WERI-Rb-1 (cell line): Measurements from ENCODE around the gene MOGAT1.

Experiments
- DNase-seq: peaks from one replicate; pipeline ENCODE4 v3.0.0-alpha.2; 2020
- H3K27ac ChIP-seq: fragments of 250-450 bp; sonication (Bioruptor Pico); 2 replicates; pipeline ENCODE4 v1.5.1; 2020; ENCODE audit warnings: mild to moderate bottlenecking, moderate library complexity
- H3K27me3 ChIP-seq: fragments of 250-450 bp; sonication (Bioruptor Pico); 2 replicates; pipeline ENCODE4 v1.5.1; 2021; ENCODE audit warnings: mild to moderate bottlenecking, low read depth, moderate library complexity; ENCODE audit not compliant: insufficient read depth, severe bottlenecking
- H3K36me3 ChIP-seq: fragments of 250-450 bp; sonication (Bioruptor Pico); 2 replicates; pipeline ENCODE4 v1.5.1; 2020; ENCODE audit warnings: mild to moderate bottlenecking, moderate library complexity
- H3K4me3 ChIP-seq: 2 replicates; pipeline ENCODE4 v1.5.1; 2011; ENCODE audit warnings: low read depth, mild to moderate bottlenecking, control low read depth, low read length
- H3K9me3 ChIP-seq: fragments of 250-450 bp; sonication (Bioruptor Pico); 2 replicates; pipeline ENCODE4 v1.5.1; 2021; ENCODE audit warnings: mild to moderate bottlenecking, moderate library complexity; ENCODE audit not compliant: severe bottlenecking
- CTCF ChIP-seq: IDR thresholded peaks from 2 replicates; pipeline ENCODE4 v1.5.1; 2011; ENCODE audit warnings: low read depth, mild to moderate bottlenecking, control low read depth, inconsistent platforms, low read length

MOGAT1 gene

GRCh38 chr2:222652491-222653255, 18.8 kb upstream of the MOGAT1 start:
- no peak for TF ChIP-seq CTCF
- Histone ChIP-seq H3K4me3 (no peak overlapping the region), H3K9me3 (no peaks in the 10 kb centered on the region), H3K36me3 (peaks cover 5% of the 10 kb centered on the region), H3K27me3 (no peaks in the 10 kb centered on the region), H3K27ac (no peak overlapping the region)
- no peak for DNase-seq

- Histone ChIP-seq H3K36me3 (peaks cover 3% of the 10 kb centered on the region; the same call in 1 of the 2 replicates), H3K27ac (no peak overlapping the region), H3K27me3 (no peaks in the 10 kb centered on the region), H3K9me3 (no peaks in the 10 kb centered on the region), H3K4me3 (no peak overlapping the region)
- no peak for DNase-seq
- TF ChIP-seq CTCF = no peak
These were observed 18.2 kb upstream of the MOGAT1 start for GRCh38 chr2:222653280-222653679.

- H3K27ac ChIP-seq = peak within 1 kb of the TSS; percentile 100
- peak; percentile 95 for DNase-seq
These were observed 15.5 kb upstream of the MOGAT1 start, which contains the start of gene FARSB for GRCh38 chr2:222655787-222656525. TSS of gene FARSB (minus strand) at chr2:222656092. CDS start at chr2:222656073, 19 bp downstream.

DNA sequence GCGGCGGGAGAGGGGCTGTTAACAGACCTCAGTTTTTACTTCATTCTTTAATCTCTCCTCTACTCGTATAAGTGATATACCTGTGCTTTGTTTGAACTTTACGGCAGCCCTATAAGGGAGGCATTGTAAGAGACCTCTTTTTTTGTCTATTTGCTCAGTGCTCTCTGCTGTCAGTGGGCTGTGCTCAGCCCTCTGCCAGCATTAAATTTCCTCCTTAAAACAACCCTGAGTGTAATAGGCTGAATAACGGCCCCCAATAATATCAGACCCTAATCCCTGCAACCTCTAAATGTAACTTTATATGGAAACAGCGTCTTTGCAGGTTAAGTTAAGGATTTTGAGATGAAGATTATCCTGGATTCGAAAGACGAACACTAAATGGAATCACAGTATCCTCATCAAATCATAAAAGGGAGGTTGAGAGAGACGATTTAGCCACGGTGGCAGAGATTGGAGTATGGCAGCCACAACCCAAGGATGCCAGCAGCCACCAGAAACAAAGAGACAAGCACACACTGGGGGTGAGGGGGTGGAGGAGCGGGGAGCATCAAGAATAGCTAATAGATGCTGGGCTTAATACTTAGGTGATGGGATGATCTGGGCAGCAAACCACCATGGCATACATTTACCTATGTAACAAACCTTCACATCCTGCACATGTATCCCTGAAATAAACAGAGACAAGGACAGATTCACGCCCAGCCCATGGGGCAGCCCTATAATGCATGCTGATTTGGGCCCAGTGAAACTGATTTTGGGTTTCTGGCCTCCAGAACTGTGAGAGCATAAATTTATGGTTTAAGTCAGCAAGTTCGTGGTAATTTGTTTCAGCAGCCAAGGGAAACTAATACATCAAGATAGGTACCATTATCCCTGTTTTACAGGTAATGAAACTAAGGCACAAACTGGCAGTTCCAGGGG, 14.7 kb upstream of the MOGAT1 start:
- Histone ChIP-seq H3K9me3 (no peaks in the 10 kb centered on the region), H3K36me3 (peaks cover 3% of the 10 kb centered on the region; the same call in 1 of the 2 replicates), H3K27me3 (no peaks in the 10 kb centered on the region), H3K4me3 (peak overlapping the region; percentile 98), H3K27ac (peak overlapping the region; percentile 100)
- TF ChIP-seq CTCF = no peak
- no peak for DNase-seq

More at GRCh38 chr2:222655787-222656525, 15.5 kb upstream of the MOGAT1 start, which contains the start of gene FARSB:
- Histone ChIP-seq H3K27me3 (no peaks in the 10 kb centered on the region), H3K4me3 (peak within 1 kb of the TSS; percentile 98), H3K9me3 (no peaks in the 10 kb centered on the region), H3K36me3 (peaks cover 3% of the 10 kb centered on the region; the same call in 1 of the 2 replicates)
- TF ChIP-seq CTCF = no peak

- DNase-seq = no peak
- no peaks in the 10 kb centered on the region for H3K36me3 ChIP-seq
- TF ChIP-seq CTCF = no peak
- no peak overlapping the region for H3K4me3 ChIP-seq
- no peaks in the 10 kb centered on the region for H3K9me3 ChIP-seq
- no peaks in the 10 kb centered on the region for H3K27me3 ChIP-seq
- H3K27ac ChIP-seq = no peak overlapping the region
These were observed 8.0 kb upstream of the MOGAT1 start for GRCh38 chr2:222663479-222663878.
